ENCODE measurements around the gene LRRC75A.

- TF ChIP-seq REST (IDR thresholded peaks at IDR 0.05; ENCODE audit: borderline replicate concordance in 1 of 2, low read depth in 1 of 2, low read length in 2 of 2) (peak in 1 of 2 experiments; percentile 73; a peak in 1 of 4 replicates), MATR3 (CRISPR knock-in tag; IDR thresholded peaks at IDR 0.05) (no peak), ESRRA (CRISPR knock-in tag; IDR thresholded peaks at IDR 0.05; ENCODE audit: low read depth) (no peak), MED13 (CRISPR knock-in tag; IDR thresholded peaks at IDR 0.05) (no peak; the same call in 1 of the 2 replicates), ZIK1 (CRISPR knock-in tag; IDR thresholded peaks at IDR 0.05; ENCODE audit: borderline replicate concordance, low read depth) (no peak), ZNF333 (CRISPR knock-in tag; IDR thresholded peaks at IDR 0.05; ENCODE audit: borderline replicate concordance) (no peak), ZNF513 (CRISPR knock-in tag; conservative IDR thresholded peaks at IDR 0.05) (no peak), PHF5A (CRISPR knock-in tag; IDR thresholded peaks at IDR 0.05; ENCODE audit: low read depth, unreplicated experiment) (peak; percentile 33), ZNF362 (CRISPR knock-in tag; IDR thresholded peaks at IDR 0.05; ENCODE audit: borderline replicate concordance) (no peak), KAT8 (CRISPR knock-in tag; IDR thresholded peaks at IDR 0.05) (peak; percentile 86), ZNF280D (CRISPR knock-in tag; IDR thresholded peaks at IDR 0.05) (peak; percentile 82; the same call in 1 of the 2 replicates), MAZ (IDR thresholded peaks at IDR 0.05; ENCODE audit: borderline replicate concordance, low read depth, low read length) (peak; percentile 82), MAZ (CRISPR knock-in tag; IDR thresholded peaks at IDR 0.05; ENCODE audit: low read depth) (peak; percentile 26; the same call in 1 of the 2 replicates)
Observed at GRCh38 chr17:16438557-16439302, 53.3 kb downstream of the LRRC75A start.
